GF-D8 (cell line): Measurements from ENCODE around the gene ATAT1.

Experiments
- DNase-seq: peaks from one replicate; lab custom pipeline; 2025; lab: John Stamatoyannopoulos, UW

The ATAT1 gene

GRCh38 chr6:30613251-30614043, 13.2 kb upstream of the ATAT1 start:
- no peak for DNase-seq

GRCh38 chr6:30614044-30614842, 12.4 kb upstream of the ATAT1 start:
- DNase-seq: no peak

GRCh38 chr6:30614843-30615218, 11.8 kb upstream of the ATAT1 start:
- peak; percentile 94 for DNase-seq

- DNase-seq: peak; percentile 45
Observed at GRCh38 chr6:30615219-30615957, 11.3 kb upstream of the ATAT1 start.

- DNase-seq: peak; percentile 8
Observed at GRCh38 chr6:30615958-30616810, 10.5 kb upstream of the ATAT1 start.

GRCh38 chr6:30616811-30617564, 9.7 kb upstream of the ATAT1 start, which contains the start of gene PPP1R10:
PPP1R10 (minus strand) TSS chr6:30617243; CDS start chr6:30609944, 7,299 bp downstream.
- DNase-seq: peak; percentile 99

GRCh38 chr6:30617565-30618269, 9.0 kb upstream of the ATAT1 start, which contains the start of gene MRPS18B:
MRPS18B (plus strand) TSS chr6:30617840; CDS start chr6:30617866, 26 bp downstream.
- peak; percentile 94 for DNase-seq

- DNase-seq: no peak
Observed at GRCh38 chr6:30618270-30618797, 8.3 kb upstream of the ATAT1 start.

- no peak for DNase-seq
Observed at GRCh38 chr6:30619561-30619960, 7.1 kb upstream of the ATAT1 start.

- no peak for DNase-seq
Observed at GRCh38 chr6:30625511-30625910, 1.2 kb upstream of the ATAT1 start.

- no peak for DNase-seq
Observed at GRCh38 chr6:30635834-30636233, 9.2 kb downstream of the ATAT1 start.

GRCh38 chr6:30640481-30640880, 13.8 kb downstream of the ATAT1 start:
- DNase-seq: no peak

- DNase-seq: no peak
Observed at GRCh38 chr6:30641048-30641447, 14.4 kb downstream of the ATAT1 start.

- no peak for DNase-seq
Observed at GRCh38 chr6:30643656-30644055, 17.0 kb downstream of the ATAT1 start.

- DNase-seq: no peak
Observed at GRCh38 chr6:30644769-30645168, 18.1 kb downstream of the ATAT1 start.

GRCh38 chr6:30645989-30646388, 19.3 kb downstream of the ATAT1 start:
- no peak for DNase-seq

- DNase-seq: peak; percentile 81
Observed at GRCh38 chr6:30646450-30647241, 20.0 kb downstream of the ATAT1 start, which contains the start of gene C6orf136. C6orf136 (plus strand) TSS chr6:30647133; CDS start chr6:30647232, 99 bp downstream.

GRCh38 chr6:30647242-30648116, 20.8 kb downstream of the ATAT1 start:
- peak; percentile 20 for DNase-seq
